Measurements from ENCODE around the gene SHC3.

SHC3 gene

DNA sequence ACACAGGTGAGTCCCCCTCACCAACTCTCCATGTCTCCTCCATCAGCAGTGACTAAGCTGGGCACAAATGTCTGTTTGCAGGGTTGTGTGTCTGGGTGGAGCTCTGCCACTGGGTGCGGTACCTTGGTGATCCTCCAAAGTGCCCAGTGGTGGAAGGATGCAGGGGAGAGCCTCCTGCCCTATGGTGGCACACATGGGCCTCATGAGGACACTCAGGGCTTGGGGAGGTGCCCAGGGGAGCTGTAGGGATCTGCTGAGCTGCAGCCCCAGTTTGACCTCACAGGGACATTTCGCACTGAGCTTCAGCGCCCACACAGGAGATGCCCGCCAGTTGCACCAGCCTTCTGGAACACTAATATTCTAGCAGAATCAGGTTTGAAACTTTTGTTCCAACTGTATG, 157.9 kb downstream of the SHC3 start:
- ATAC-seq (ENCODE audit: low read depth) (no peak), DNase-seq (ENCODE audit: low spot score) (no peak)
- peaks cover 4% of the 10 kb centered on the region for H3K4me1 ChIP-seq (ENCODE audit: insufficient read depth, poor library complexity, severe bottlenecking)
- H3K27ac ChIP-seq (ENCODE audit: poor library complexity, severe bottlenecking): no peak overlapping the region
- no peak overlapping the region for H3K4me3 ChIP-seq (ENCODE audit: severe bottlenecking)
- no peaks in the 10 kb centered on the region for H3K27me3 ChIP-seq (ENCODE audit: insufficient read depth, poor library complexity, severe bottlenecking)
- no peaks in the 10 kb centered on the region for H3K9me3 ChIP-seq (ENCODE audit: severe bottlenecking)
- TF ChIP-seq, protein P1, sequence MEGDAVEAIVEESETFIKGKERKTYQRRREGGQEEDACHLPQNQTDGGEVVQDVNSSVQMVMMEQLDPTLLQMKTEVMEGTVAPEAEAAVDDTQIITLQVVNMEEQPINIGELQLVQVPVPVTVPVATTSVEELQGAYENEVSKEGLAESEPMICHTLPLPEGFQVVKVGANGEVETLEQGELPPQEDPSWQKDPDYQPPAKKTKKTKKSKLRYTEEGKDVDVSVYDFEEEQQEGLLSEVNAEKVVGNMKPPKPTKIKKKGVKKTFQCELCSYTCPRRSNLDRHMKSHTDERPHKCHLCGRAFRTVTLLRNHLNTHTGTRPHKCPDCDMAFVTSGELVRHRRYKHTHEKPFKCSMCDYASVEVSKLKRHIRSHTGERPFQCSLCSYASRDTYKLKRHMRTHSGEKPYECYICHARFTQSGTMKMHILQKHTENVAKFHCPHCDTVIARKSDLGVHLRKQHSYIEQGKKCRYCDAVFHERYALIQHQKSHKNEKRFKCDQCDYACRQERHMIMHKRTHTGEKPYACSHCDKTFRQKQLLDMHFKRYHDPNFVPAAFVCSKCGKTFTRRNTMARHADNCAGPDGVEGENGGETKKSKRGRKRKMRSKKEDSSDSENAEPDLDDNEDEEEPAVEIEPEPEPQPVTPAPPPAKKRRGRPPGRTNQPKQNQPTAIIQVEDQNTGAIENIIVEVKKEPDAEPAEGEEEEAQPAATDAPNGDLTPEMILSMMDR (IDR thresholded peaks at IDR 0.05; ENCODE audit: poor library complexity, severe bottlenecking): no peak
- no peaks in the 10 kb centered on the region for H3K36me3 ChIP-seq (ENCODE audit: low read depth)

DNA sequence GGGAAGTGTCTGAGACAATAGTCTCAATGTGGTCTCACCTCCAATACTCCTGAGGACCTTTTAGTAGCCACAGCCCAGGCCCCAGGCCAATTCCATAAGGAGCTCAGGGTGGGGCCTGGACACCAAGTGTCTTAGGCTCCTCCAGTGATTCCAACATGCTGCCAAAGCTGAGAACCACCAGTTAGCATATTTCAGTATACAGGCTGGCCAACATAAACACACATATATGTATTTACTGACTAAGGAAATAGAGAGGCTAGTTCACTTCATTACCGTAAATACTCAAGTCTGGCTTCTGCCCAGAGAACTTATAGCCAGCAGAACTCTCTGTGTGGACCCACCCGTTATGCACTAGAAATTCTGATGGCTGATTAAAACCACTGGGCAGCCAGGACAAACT, 163.3 kb downstream of the SHC3 start:
- DNase-seq (ENCODE audit: low spot score) (no peak), ATAC-seq (ENCODE audit: low read depth) (no peak)
- H3K4me1 ChIP-seq (ENCODE audit: insufficient read depth, poor library complexity, severe bottlenecking): no peaks in the 10 kb centered on the region
- TF ChIP-seq, protein P1 (IDR thresholded peaks at IDR 0.05; ENCODE audit: poor library complexity, severe bottlenecking): no peak
- H3K27ac ChIP-seq (ENCODE audit: poor library complexity, severe bottlenecking): no peak overlapping the region
- no peaks in the 10 kb centered on the region for H3K27me3 ChIP-seq (ENCODE audit: insufficient read depth, poor library complexity, severe bottlenecking)
- no peaks in the 10 kb centered on the region for H3K9me3 ChIP-seq (ENCODE audit: severe bottlenecking)
- no peaks in the 10 kb centered on the region for H3K36me3 ChIP-seq (ENCODE audit: low read depth)
- no peak overlapping the region for H3K4me3 ChIP-seq (ENCODE audit: severe bottlenecking)

DNA sequence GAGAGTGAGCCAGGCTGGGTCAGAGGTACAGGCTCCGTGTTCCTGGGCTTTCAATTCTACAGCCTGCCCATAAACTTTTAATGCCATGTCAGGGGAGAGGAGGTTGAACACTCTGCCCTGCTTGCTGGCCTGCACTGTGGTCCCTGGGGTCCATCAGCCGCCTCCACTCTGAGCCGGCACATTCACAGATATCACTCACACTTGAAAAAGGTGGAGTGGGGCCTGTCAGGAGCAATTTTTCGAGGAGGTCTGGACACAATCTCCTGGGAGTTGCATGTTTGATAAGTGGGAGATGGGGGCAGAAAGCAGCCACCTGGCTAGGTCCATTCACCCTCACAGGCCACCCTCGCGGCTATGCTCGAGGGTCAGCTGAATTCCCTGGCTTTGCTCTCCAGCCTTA, 164.5 kb downstream of the SHC3 start:
- no peak for DNase-seq (ENCODE audit: low spot score)
- Histone ChIP-seq H3K36me3 (ENCODE audit: low read depth) (no peaks in the 10 kb centered on the region), H3K27ac (ENCODE audit: poor library complexity, severe bottlenecking) (no peak overlapping the region), H3K4me3 (ENCODE audit: severe bottlenecking) (no peak overlapping the region), H3K9me3 (ENCODE audit: severe bottlenecking) (no peaks in the 10 kb centered on the region), H3K27me3 (ENCODE audit: insufficient read depth, poor library complexity, severe bottlenecking) (no peaks in the 10 kb centered on the region), H3K4me1 (ENCODE audit: insufficient read depth, poor library complexity, severe bottlenecking) (no peaks in the 10 kb centered on the region)
- no peak for ATAC-seq (ENCODE audit: low read depth)
- TF ChIP-seq, protein P1 (IDR thresholded peaks at IDR 0.05; ENCODE audit: poor library complexity, severe bottlenecking): no peak

- H3K4me3 ChIP-seq (ENCODE audit: severe bottlenecking): no peak overlapping the region
- H3K27ac ChIP-seq (ENCODE audit: poor library complexity, severe bottlenecking): no peak overlapping the region
- ATAC-seq (ENCODE audit: low read depth) (no peak), DNase-seq (ENCODE audit: low spot score) (no peak)
- no peaks in the 10 kb centered on the region for H3K27me3 ChIP-seq (ENCODE audit: insufficient read depth, poor library complexity, severe bottlenecking)
- H3K4me1 ChIP-seq (ENCODE audit: insufficient read depth, poor library complexity, severe bottlenecking): no peaks in the 10 kb centered on the region
- no peaks in the 10 kb centered on the region for H3K36me3 ChIP-seq (ENCODE audit: low read depth)
- TF ChIP-seq, protein P1 (IDR thresholded peaks at IDR 0.05; ENCODE audit: poor library complexity, severe bottlenecking): no peak
- H3K9me3 ChIP-seq (ENCODE audit: severe bottlenecking): no peaks in the 10 kb centered on the region
Measured at GRCh38 chr9:89013660-89014059, 165.0 kb downstream of the SHC3 start.

DNA sequence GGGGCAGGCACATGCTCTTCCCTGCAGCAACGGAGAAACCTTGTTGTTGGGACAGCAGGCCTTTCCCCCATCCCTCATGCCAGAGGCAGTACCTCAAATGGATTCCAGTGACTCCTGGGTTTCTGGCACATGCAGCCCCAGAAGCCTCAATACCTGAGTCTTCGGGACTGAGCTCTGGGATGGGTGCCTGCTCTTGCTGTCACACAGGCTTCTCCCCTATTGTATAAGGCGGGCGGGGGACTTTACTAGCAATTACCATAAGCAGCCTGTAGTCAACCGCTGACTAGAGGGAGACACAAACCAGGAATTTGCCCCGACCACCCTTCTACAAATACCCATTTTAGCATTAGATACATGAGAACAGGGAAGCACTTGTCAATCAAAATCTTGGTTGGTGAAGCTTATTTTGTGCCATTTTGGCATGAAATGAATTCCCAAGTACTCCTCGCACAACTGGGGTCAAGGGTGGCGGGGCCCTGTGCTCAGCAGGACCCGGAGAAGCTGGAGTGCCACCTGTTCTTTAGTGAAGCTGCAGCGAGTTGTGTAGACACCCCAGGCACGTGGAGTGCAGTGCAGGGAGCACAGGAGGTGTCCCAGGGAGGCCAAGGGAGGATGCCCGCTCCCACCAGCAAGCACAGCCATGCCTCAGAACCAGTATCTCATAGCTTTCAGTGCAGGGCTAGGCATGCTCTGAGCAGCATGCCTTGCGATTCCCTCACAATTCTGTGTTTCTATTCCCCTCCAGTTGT, 166.2 kb downstream of the SHC3 start:
- H3K4me3 ChIP-seq (ENCODE audit: severe bottlenecking): no peak overlapping the region
- H3K27me3 ChIP-seq (ENCODE audit: insufficient read depth, poor library complexity, severe bottlenecking): no peaks in the 10 kb centered on the region
- H3K36me3 ChIP-seq (ENCODE audit: low read depth): no peaks in the 10 kb centered on the region
- H3K4me1 ChIP-seq (ENCODE audit: insufficient read depth, poor library complexity, severe bottlenecking): no peaks in the 10 kb centered on the region
- H3K27ac ChIP-seq (ENCODE audit: poor library complexity, severe bottlenecking): no peak overlapping the region
- DNase-seq (ENCODE audit: low spot score) (no peak), ATAC-seq (ENCODE audit: low read depth) (no peak)
- H3K9me3 ChIP-seq (ENCODE audit: severe bottlenecking): no peaks in the 10 kb centered on the region
- TF ChIP-seq, protein P1 (IDR thresholded peaks at IDR 0.05; ENCODE audit: poor library complexity, severe bottlenecking): no peak

Measured in RWPE2 (cell line).